Brain microvascular endothelial cell (primary cell): ENCODE results near the gene SMIM22.

Experiments
- DNase-seq: peaks from one replicate; pipeline ENCODE4 v3.0.0-alpha.2; 2020
- H3K27ac ChIP-seq: fragments of 250-450 bp; sonication (Bioruptor Pico); 2 replicates; pipeline ENCODE4 v1.5.1; 2020; ENCODE audit warnings: mild to moderate bottlenecking, moderate library complexity
- H3K27me3 ChIP-seq: fragments of 250-450 bp; sonication (Bioruptor Pico); replicated peaks from 2 replicates; pipeline ENCODE4 v1.5.1; 2020; ENCODE audit warnings: mild to moderate bottlenecking
- H3K36me3 ChIP-seq: fragments of 250-450 bp; sonication (Bioruptor Pico); replicated peaks from 2 replicates; pipeline ENCODE4 v1.5.1; 2020; ENCODE audit warnings: mild to moderate bottlenecking
- H3K4me3 ChIP-seq: 2 replicates; pipeline ENCODE4 v1.5.1; 2011; ENCODE audit warnings: low read depth, mild to moderate bottlenecking, control low read depth, low read length, moderate library complexity
- in situ Hi-C: cut with HindIII; loops from 2 replicates; pipeline ENCODE4 v1.10.0; 2017; ENCODE audit warnings: low sequenced_read_pairs, low pct_ligation_motif_present
- TF ChIP-seq, protein P1 (sequence below): IDR thresholded peaks from 2 replicates; pipeline ENCODE4 v1.5.1; 2011; ENCODE audit warnings: low read depth, mild to moderate bottlenecking, moderate library complexity, low read length, control low read depth, inconsistent platforms; ENCODE audit errors: missing control alignments

The SMIM22 gene, protein sequence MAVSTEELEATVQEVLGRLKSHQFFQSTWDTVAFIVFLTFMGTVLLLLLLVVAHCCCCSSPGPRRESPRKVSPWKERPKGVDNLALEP

DNA sequence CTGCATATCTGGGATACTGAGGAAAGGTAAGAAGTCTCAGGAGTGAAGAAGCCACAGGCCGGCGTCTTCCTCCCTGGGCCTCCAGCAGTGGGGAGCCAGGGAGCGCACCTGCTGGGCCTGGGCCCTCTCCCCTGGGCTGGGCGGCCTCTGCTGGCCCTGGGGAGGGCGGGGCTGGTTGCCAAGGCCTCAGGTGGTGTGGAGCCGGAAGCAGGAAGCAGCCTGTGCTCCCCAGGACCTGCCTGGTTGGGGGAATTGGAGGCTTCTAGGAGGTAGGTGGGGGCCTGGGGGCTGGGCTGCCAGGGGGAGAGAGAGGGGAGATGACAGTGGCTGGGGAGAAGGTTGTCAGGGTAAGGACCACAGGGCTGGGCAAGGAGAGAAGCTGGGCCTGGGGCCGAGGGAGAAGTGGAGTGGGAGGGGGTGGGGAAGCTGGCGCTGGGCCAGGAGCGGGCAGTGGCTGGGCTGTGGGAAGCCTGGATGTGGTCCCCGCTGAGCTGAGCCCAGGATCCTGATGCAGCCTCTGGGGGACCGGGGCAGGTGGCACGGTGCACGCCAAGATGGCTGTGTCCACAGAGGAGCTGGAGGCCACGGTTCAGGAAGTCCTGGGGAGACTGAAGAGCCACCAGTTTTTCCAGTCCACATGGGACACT lies at the start of gene SMIM22:
Gene SMIM22, plus strand, starts transcription at position 189 of the 647 bp plus-strand sequence. Its CDS starts 366 bp downstream, at position 555.
- H3K27ac ChIP-seq, result no peak within 1 kb of the TSS
- in situ Hi-C loops, result no loop called here
- no peak within 1 kb of the TSS for H3K4me3 ChIP-seq
- H3K36me3 ChIP-seq, result peaks cover 7% of the 10 kb centered on the region
- DNase-seq, result no peak
- H3K27me3 ChIP-seq, result no peaks in the 10 kb centered on the region
- TF ChIP-seq, protein P1, sequence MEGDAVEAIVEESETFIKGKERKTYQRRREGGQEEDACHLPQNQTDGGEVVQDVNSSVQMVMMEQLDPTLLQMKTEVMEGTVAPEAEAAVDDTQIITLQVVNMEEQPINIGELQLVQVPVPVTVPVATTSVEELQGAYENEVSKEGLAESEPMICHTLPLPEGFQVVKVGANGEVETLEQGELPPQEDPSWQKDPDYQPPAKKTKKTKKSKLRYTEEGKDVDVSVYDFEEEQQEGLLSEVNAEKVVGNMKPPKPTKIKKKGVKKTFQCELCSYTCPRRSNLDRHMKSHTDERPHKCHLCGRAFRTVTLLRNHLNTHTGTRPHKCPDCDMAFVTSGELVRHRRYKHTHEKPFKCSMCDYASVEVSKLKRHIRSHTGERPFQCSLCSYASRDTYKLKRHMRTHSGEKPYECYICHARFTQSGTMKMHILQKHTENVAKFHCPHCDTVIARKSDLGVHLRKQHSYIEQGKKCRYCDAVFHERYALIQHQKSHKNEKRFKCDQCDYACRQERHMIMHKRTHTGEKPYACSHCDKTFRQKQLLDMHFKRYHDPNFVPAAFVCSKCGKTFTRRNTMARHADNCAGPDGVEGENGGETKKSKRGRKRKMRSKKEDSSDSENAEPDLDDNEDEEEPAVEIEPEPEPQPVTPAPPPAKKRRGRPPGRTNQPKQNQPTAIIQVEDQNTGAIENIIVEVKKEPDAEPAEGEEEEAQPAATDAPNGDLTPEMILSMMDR, result no peak

DNA sequence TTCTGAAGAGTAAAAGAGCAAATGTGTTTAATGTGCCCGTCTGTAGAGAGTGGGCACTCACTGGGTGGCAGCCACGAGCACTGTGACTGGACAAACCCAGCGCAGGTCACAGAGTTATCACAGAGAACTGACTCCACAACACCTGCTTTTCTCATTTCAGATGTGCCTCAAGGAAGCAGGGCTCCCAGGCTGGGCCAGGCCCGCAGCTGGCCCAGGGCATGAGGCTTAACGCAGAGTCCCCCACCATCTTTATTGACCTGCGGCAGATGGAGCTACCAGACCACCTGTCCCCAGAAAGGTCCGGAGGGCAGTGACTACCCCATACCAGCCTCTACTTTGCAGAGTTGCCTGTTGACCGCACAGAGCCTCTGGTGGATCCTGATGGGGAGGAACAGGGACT lies 49.0 kb upstream of the SMIM22 start:
- in situ Hi-C loops, result no loop called here
- DNase-seq, result no peak
- Histone ChIP-seq H3K4me3 (no peak overlapping the region), H3K27me3 (no peaks in the 10 kb centered on the region), H3K36me3 (peaks cover 9% of the 10 kb centered on the region), H3K27ac (no peak overlapping the region)
- TF ChIP-seq, protein P1, result no peak

DNA sequence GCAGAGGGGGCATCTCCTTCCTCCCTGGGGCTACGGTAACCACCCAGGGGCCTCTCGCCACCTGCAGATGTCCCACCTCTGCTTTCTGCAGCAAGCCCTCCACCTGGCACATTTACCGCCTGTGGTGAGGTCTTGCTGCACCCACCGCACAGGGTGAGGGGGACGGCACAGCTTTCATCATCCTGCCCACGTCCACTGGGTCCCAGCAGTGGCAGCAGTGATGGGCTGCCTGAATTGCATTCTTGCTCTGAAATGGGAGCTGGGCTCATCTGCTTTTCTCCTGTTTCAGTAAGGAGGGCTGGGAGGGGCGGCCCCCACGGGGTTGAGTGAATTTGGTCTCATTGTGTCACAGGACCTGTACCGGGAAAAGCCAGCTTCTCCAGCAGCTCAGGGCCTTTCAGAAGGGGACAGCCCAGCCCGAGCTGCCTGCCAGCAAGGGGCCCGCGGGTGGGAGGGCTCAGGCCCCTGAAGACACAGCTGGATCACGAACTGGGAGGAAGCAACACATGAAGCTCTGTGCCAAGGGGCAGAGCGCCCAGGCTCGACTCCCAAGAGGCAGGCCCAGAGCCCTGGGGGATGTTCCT lies 48.1 kb upstream of the SMIM22 start:
- no peak overlapping the region for H3K4me3 ChIP-seq
- H3K36me3 ChIP-seq, result peaks cover 13% of the 10 kb centered on the region
- no peaks in the 10 kb centered on the region for H3K27me3 ChIP-seq
- DNase-seq, result no peak
- H3K27ac ChIP-seq, result no peak overlapping the region
- TF ChIP-seq, protein P1, result no peak
- in situ Hi-C loops, result no loop called here

DNA sequence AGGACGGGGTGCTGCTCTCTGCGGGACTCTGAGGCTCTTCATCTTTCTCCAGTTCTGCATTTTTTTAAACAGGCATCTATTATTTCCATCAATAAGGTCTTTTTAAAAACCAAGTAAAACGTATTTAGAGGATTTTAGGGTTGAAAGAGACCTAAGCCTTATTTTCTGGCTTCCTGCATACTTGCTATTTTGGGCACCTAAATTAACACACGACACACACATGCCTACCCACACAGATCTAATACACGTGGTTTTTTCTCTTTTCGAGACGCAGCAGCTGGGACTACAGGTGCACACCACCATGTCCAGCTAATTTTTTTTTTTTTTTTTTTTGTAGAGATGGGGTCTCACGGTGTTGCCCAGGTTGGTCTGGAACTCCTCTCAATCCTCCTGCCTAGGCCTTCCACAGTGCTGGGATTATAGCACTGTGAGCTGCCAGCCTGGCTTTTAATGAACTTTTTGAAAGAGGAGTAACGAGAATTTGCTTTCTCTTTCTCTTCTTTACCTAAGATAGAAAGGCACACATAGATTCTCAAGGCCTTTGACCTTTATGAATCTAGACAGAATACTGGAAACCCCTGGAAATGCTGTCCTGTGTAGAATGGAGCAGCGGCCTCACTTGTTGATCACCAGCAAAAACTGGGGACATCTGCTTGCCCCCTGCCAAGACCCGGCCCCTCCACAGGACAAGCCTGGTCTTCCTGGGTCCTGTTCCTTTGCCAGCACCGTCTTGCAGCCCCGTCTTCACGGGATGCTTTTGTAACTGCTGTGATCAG lies 47.1 kb upstream of the SMIM22 start:
- peaks cover 24% of the 10 kb centered on the region for H3K36me3 ChIP-seq
- TF ChIP-seq, protein P1, result no peak

DNA sequence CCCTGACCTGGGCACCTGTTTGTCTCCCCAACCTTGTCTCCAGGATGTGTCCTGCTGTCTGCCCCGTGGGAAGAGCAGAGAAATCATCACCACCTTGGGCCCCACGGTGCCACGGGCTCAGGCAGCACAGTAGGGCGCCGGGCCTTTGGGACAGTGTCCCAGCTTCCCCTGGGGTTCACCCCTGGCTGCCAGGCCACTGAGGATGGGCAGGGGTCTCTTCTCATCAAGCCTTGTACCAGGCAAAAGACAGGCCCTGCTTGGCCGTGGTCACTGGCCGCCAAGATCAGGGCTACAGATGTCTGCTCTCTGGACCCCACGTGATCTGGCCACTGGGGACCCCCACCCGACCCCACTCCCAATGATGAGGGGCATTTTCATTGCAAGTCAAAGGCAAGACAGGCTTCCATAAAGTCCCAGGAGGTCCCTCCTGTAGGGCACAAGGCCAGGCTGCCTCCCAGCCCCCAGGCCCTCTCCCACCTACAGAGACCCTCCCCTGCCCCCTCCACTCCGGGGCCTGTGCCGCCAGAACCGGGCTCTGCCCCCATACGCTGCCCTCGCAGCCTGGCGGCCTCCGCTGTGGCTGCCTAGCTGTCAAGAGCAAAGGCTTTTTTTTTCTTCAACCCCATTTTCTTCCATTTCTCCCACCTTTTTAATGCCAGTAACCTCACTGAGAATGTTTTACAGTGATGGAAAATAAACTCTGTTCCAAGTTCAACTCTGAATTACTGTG lies 46.3 kb upstream of the SMIM22 start:
- no peak for DNase-seq
- TF ChIP-seq, protein P1, result no peak
- no peak overlapping the region for H3K27ac ChIP-seq
- no peaks in the 10 kb centered on the region for H3K27me3 ChIP-seq
- peaks cover 25% of the 10 kb centered on the region for H3K36me3 ChIP-seq
- in situ Hi-C loops, result no loop called here
- H3K4me3 ChIP-seq, result no peak overlapping the region

More for the DNA sequence above, 47.1 kb upstream of the SMIM22 start:
- in situ Hi-C loops, result no loop called here
- Histone ChIP-seq H3K27me3 (no peaks in the 10 kb centered on the region), H3K4me3 (no peak overlapping the region), H3K27ac (no peak overlapping the region)
- no peak for DNase-seq
